ENCODE measurements around the gene CPNE5.

The CPNE5 gene

DNA sequence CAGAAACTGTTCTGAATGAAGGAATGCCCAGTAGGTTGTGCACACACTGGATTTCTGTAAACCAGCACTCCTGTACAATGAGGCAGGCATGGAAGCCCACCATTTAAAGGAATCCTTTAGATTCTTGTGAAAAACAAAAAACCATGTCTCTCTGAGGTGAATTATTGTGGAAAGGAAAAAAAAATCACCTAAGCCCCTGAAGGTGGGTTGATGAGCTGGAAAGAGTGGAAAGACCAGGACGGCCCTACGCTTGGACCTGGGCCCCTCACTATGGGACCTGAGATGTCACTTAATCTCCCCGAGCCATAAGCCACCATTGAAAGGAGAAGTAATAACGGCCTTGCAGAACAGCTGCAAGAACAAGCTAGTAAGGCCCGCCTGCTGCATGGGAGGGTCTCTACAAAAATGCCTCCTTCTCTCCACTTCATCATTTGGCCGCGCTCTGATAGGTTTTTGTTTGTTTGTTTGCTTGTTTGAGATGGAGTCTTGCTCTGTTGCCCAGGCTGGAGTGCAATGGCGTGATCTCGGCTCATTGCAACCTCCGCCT lies 72.8 kb downstream of the CPNE5 start:
- no peak for DNase-seq (ENCODE audit: low read depth in 2 of 3, low spot score in 2 of 3)

DNA sequence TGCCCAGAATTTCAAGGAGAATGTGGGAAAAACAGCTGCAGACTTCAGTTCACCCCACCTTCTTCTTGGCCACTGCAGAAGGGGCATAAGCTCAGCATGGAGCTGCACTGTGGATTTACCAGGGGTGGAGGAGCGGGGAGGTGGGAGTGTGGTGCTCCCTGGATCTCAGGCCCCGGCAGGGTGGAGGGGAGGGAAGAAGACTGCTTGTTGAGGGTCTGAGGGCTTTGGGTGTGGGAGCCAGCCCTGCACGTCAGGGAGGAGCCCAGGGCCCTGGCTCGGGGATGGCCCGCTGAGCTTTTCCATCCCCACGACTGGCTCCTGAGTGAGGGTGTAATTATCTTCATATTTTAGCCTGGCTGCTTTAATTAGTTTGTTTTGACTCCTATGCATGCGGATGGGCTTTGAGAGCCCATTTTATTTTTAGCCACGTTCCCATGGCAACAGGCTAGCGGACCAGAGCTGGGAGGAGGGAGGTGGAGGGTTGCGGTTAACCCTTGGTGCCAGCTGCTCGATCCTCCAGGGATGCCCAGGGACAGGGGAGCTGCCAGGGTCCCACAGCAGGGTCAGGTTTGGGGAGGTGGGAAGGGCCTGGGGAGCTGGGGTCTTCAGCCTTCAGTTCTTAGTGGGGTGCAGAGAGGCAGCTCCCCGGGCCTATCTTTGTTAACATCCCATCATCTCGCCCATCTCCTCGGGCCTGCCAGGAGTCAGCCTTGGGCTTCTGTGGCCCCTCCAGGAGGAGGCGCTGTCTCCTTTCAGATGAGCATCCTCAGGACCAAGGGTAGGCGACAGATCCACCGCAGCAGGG lies 73.4 kb downstream of the CPNE5 start:
- DNase-seq (ENCODE audit: low read depth in 2 of 3, low spot score in 2 of 3): peak; percentile 37 to 64 (median 64)

DNA sequence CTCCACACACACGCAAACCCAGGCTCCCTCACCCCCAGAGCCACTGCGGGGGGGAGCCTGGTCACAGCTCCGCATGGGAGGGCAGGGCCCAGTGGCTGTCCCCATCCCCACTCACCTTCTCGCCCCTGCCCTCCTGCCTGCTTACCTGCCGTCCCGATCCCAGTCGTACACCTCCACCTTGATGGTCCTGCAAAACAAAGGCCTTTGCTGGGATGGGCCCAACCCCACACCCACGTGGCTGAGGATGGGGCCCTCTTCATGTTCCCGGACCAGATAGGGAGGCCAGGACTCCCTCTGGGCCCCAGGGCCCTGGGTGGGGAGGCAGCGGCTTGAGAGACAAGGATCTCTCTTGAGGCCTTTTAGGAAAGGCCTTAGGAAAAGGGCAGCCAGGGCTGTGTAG lies 74.1 kb downstream of the CPNE5 start:
- DNase-seq (ENCODE audit: low read depth in 2 of 3, low spot score in 2 of 3): no peak

DNA sequence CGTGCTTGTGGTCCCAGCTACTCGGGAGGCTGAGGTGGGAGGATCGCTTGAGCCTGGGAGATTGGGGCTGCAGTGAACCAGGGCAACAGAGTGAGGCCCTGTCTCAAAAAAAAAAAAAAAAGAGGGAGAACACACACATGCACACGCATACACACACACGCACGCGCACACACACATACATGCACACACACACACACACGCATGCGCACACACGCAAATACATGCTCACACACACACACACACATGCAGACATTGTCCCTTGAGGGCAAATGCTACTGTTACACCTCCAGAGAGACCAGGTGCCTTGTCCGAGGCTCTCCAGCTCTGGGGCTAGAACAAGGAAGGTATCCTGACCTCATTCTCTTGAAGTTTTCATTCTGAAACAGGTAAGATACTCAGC lies 77.1 kb downstream of the CPNE5 start:
- no peak for DNase-seq (ENCODE audit: low read depth in 2 of 3, low spot score in 2 of 3)

DNA sequence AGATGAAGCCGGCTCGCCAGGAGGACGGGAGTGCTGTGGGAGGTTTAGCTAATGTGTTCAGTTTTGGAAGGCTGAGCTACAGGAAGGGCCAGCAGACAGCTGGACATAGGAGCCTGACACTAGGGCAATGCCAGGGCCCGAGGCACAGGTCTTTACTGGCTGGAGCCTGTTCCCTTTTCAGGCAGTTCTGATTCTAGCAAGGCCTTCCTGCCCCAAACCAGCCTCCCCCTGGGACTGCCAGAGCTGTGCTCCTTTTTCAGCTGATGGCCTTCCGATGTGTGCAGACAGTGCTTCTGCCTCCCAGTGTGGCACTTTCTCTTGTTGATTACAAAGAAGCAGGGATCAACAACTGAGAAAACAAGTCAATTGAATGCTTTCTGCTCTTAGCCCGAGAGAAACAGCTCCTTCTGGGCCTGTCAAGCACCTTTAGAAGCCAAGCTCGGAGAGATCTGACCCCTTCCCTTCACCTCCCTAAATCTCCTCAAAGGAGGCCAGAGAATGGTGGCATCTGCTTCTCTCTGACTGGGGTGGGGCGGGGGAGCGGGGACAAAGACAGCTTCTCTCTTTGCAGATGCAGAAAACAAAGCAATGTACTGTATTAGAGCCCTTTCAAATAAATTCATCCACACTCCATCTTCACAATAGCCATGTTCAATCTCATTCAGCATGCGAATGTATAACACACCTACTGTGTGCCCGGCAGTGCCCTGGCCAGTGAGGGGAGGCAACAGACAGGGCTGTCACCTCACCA lies 78.4 kb downstream of the CPNE5 start:
- no peak for DNase-seq (ENCODE audit: low read depth in 2 of 3, low spot score in 2 of 3)

DNA sequence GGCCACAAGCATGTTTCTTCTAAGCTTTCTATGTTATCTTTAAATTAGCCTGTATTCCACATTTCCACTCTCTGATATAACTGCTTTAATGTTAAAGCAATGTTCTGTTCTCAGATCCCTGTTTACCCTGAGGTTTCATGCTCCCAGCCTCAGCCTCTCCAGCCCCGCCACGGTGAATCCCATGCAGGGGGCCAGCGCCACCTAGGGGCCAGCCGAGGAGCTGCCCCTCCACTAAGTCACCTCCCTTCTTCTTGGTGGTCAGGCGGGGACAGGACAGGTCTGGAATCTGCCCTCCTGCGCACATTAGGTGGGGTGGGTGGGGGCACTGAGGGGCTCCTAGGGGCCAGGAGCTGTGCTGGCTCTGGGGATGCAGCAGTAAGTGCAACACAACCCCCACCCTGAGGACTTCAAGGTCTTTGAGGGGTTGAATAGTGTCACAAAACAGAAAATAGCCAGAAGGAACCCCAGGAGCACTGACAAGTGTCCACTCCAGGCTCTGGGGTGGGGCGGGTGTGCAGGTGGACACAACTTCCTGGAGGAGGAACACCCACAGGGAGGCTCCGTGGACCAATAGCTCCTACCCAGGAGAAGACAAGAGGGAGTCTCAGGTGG lies 80.0 kb downstream of the CPNE5 start:
- DNase-seq (ENCODE audit: low read depth in 2 of 3, low spot score in 2 of 3): peak; percentile 62 to 81 (median 80)

DNA sequence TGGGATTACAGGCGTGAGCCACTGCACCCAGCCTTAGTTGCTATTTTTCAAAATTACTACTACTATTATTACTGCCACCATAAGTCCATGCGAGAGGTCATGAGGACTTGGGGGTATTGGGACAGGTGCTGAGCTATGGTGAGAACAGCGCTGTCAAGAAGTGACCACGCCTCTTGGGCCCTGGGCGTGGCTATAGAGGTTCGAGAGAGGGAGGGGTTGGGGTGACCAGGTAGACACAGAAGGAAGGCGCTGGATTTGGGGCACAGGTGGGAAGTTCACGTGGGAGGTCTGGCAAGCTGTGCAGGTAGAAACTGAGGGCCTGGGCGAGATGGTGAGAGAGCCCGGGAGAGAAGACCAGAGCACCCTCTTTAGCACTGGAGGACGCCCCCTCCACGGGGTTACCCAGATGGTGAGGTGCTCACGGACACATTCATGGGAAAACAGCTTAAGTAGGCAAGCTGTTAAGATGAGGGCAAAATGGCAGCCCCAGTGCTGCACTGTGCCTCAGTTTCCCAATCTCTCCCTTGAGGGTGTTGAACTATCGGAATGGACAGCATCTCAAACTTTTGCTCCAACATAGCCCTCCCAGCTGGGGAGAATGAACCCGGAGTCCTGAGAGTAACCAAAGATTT lies 80.6 kb downstream of the CPNE5 start:
- no peak for DNase-seq (ENCODE audit: low read depth in 2 of 3, low spot score in 2 of 3)

DNA sequence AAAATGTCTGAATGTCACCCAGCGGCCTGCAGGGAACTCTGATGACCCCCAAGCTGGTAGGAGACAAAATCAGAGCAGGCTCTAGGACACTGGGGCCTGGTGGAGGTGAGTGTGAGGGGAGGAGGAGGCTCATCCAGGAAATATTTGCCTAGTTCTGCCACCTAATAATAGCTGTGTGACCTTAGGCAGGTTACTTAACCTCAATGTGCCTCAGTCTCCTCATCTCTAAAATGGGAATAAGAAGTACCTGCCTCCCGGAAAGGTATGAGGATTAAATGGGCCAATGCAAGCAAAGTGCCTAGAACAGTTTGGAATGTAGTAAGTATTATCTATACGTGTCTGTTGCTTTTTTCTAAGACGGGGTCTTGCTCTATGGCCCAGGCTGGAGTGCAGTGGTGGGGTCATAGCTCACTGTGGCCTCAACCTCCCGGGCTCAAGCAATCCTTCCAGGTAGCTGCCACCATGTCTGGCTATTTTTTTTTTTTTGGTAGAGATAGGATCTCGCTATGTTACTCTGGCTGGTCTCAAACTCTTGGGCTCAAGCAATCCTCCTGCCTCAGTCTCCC lies 81.2 kb downstream of the CPNE5 start:
- no peak for DNase-seq (ENCODE audit: low read depth in 2 of 3, low spot score in 2 of 3)

DNA sequence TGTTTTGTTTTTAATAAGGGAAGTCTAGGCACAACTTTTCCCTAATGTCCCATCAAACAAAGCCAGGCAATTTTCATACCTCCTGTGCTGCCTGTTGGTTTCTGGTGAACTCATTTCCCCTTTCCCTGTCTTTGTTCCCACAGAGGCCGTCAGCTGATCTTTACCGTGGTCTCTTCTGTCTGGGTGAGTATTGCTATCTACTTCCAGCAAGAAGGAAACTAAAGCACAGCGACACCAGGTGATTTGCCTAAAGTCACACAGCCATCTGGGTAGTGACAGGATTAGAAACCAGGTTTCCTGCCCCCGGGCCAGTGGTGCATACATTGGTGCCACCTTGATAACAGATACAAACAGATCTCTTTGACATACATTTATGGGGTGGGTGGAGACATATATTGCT lies 82.0 kb downstream of the CPNE5 start:
- DNase-seq (ENCODE audit: low read depth in 2 of 3, low spot score in 2 of 3): no peak

DNA sequence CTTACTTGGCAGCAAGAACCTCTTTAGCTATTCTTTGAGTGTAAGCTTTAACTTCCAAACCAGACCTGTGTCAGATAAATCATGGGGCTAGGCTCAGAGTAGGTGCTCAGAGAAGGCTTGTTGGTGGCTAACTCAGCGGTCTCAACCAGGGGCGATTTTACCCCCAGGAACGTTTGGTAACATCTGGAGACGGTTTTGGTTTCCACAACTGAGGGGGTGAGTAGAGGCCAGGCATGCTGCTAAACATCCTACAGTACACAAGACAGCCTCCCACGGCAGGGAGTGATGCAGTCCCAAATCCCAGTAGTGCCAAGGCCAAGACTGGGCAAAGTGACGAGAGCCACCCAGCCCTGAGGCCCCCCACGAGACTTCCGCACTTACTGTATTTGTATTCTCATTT lies 82.5 kb downstream of the CPNE5 start:
- no peak for DNase-seq (ENCODE audit: low read depth in 2 of 3, low spot score in 2 of 3)

DNA sequence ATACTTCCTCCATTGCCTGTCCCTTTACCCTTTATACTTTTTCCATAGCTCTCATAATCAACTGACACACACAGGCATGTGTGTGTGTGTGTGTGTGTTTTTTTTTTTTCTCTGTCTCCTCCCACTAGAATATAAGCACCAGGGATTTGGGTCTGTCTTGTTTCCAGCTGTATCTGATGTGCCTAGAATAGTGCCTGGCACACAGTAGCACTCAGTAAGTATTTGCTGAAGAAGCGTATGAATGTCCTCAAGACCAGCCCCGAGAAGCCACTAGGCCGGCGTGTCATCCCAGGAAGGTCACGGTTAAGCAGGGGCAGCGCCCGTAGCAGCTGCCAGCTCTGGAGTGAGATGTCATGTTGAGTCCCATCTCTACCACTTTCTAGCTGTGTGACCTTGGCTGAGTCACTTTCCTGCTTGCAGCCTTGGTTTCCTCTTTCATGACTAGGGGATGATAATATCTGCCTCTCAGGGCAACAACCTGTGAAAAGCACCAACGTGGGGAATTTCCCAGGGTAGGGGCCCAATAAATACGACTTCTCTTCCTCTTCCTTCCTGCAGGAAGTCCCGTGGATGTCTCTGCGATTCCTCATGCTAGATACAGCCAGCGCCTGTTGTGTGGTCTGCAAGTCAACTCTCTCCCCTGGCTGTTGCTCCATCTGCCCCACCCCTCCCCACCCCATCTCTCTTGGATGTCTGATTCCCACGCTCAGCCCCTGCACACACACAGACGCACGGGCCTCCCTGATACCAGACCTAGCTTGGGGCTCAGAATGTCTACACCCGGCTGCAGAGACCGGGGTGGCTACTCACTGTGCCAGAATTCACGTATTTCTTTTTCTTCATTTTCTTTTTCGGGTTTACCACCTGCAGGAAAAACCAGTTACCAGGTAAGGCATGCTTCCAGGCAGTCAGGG lies 83.6 kb downstream of the CPNE5 start:
- DNase-seq (ENCODE audit: low read depth in 2 of 3, low spot score in 2 of 3): peak; percentile 21 to 52 (median 40)

DNA sequence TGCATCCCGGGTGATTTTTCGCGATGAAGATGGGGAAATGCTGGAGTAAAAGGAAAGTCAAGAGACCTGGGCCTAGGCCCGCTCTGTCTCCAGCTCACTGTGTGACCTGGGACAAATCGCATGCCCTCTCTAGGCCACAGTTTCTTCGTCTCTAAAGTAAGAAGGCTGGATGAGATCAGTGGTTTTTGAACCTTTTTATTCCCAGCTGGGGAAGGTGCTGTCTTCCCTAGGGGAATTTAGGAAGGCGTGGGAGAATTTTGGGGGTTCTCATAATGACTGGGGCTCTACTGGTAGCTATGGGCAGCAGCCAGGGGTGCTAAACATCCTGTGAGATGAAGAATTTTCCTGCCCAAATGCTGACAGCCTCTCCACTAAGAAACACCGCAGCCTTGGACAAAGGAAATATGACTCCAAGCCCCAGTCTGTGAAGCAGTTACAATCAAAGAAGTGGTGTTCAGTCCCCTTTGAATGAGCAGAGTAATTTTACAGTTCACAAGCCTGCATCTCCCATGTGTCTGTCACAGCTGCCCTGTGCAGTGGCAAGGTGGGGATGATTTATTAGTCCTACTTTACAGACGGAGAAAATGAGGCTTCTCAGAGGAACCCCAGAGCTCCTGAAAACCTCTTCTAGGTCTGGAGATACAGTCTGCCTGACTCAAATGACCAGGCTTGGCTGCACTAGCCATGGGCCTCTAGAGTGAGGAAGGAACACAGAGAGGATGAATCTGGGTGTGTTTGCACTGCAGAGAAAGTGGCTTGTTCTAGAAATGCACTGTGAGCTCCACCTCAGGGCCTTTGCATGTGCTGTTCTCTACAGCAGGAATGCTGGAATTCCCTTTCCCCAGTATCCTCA lies 84.4 kb downstream of the CPNE5 start:
- DNase-seq (ENCODE audit: low read depth in 2 of 3, low spot score in 2 of 3): no peak

DNA sequence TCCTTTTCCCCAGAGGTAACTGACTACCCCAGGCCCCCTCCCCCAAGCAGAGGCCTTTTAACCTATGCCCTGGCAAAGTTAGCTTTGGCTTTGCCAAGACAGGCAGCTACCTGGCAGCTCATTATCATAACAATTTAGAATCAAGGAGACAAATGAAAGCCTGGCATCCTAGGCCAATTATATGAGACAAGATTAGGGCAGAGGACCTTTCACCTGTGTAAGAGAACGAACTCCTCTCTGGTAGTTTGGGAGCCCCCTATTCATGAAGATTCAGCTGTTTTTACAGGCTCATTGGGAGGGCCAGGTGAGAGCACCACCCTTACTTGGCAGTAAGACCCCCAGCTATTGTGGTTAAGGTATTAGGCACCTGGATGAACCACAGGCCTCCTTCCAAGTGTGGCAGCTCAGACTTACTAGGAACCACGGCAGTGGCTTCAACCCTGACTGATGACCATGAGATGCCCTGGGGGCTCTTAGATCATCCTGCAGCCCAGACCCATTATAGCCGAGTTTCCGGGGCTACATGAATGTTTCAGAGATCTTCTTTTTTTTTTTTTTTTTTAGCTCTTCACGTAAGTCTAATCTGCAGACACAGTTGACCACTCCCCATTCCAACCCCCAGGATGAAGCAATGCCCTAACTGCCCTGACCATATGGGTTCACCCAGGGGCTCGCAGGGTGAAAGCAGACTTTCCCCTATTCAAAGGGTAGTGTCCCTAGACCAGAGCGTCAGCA lies 85.4 kb downstream of the CPNE5 start:
- no peak for DNase-seq (ENCODE audit: low read depth in 2 of 3, low spot score in 2 of 3)

DNA sequence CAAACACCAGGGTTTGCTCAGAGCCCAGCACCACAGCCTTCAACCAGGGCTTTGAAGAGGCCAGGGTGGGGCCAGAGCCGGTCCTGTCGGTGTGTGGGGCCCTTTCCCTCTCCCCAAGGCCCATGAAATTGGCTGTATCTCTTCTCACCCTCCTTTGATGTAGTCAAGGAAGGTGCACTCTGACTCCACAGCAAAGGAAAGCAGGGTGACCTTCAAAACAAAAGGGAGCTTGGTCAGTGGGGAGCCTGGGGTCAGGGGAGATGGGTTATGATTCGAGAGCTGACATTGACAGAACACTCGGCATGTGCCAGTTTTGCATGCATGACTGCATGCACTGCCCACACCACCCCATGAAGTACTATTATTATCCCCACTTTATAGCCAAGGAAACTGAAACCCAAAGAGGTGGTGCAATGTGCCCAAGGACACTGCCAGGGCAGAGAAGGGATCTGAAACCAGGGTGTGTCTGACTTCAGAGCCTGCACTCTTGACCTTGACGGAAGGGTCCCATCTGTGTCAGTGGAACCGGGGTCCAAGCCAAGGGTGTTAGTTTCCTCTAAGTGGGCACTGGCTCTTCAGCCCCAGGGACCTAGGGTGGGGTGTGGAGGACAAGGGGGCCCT lies 86.2 kb downstream of the CPNE5 start:
- DNase-seq (ENCODE audit: low read depth in 2 of 3, low spot score in 2 of 3): no peak

DNA sequence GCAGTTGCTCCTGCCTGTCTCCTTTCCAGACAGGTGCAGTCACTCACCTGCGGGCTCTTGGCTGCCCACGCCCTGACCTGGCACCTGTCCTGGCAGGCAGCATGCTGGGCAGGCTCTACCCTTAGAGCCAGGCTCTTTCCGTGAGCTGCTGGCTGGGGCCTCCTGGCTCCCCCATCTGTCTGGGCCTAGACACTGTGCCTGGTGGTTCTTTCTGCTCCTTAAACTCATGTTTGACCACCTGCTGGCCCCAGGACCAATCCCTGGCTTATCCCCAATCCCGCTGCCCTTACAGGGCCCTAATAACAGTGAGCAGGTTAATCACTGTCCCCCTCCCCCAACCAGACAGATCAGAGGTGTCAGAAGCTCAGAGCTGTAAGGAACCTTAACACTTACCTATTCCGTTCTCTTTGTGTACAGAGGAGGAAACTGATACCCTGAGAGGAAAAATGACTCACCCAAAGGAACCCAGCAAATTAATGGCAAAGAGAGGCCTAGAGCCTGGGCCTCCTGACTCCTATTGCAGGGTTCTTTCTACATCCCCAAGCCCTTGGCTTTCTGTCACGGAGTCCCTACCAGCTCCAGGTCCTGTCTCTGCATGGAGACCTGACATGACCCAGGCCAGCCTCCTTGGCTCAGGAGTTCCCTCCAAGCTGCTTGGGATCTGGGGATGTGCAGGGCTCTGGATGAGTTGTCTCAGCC lies 86.9 kb downstream of the CPNE5 start:
- DNase-seq (ENCODE audit: low read depth in 2 of 3, low spot score in 2 of 3): no peak

DNA sequence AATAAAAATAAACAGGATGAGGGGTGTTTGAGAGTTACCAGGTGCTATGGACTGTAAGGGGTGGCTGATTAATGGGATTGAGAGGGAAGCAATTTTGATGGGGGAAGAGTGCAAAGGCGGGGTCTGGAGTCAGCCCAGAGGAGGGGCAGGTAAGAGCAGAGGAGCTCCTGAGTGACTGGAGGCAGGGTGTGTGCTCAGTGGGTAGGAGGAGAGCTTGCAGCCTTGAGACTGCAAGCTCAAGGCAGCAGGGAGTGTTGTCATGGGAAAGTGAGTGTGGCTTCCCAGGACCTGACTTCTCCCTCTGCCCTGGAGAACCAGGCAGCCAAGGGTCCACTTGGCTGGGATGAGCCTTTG lies 87.4 kb downstream of the CPNE5 start:
- DNase-seq (ENCODE audit: low read depth in 2 of 3, low spot score in 2 of 3): no peak

DNA sequence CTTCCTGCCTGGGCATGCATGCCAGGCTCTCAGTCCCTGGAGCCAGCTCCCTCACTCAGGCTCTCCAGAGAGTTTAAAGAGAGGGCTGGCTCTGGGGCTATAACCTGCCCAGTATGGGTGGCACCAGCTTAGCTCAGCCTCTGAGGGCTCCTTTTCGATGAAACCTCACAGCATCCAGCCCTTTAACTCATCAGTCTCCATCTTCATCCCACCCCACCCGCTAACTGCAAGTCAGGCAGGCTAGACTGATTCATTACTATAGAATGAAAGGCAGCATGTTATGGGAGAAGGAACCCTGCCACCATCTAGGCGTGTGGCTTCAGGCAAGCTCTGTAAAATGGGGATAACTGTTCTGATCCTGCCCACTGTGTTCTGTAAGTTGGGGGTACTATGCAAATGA lies 88.2 kb downstream of the CPNE5 start:
- no peak for DNase-seq (ENCODE audit: low read depth in 2 of 3, low spot score in 2 of 3)
